SK-N-MC (cell line): ENCODE results near the gene BSN.
A peak's percentile ranks its signal among the peaks of the same experiment; 100 is the strongest.
"Not testable (repeated sequence)": the region's sequence is repeated elsewhere in the genome, so short reads cannot be mapped to it uniquely, and the experiment has no call there.

ENCODE experiments used
- DNase-seq: peaks from one replicate; pipeline ENCODE4 v3.0.0-alpha.2; 2011; ENCODE audit warnings: low read depth, low spot score
- H3K27ac ChIP-seq: fragments of 200-600 bp; sonication (generic); 2 replicates; pipeline ENCODE4 v1.5.1; 2016; ENCODE audit warnings: mixed run types
- H3K36me3 ChIP-seq: fragments of 200-600 bp; sonication (generic); 2 replicates; pipeline ENCODE4 v1.6.1; 2017; ENCODE audit warnings: antibody characterized with exemption, low read length, mixed read lengths; ENCODE audit not compliant: insufficient read depth
- H3K4me3 ChIP-seq: fragments of 200-600 bp; sonication (generic); 2 replicates; pipeline ENCODE4 v1.5.1; 2016
- H3K9ac ChIP-seq: fragments of 200-600 bp; sonication (generic); 2 replicates; pipeline ENCODE4 v1.8.0; 2017; ENCODE audit warnings: mixed run types, mixed read lengths; ENCODE audit not compliant: insufficient read length
- H3K9me3 ChIP-seq: fragments of 200-600 bp; sonication (generic); 2 replicates; pipeline ENCODE4 v1.6.1; 2017; ENCODE audit warnings: low read depth, mild to moderate bottlenecking, antibody characterized with exemption, low read length, moderate library complexity, mixed read lengths
- EZH2 ChIP-seq: fragments of 200-600 bp; sonication (generic); IDR thresholded peaks from one replicate; pipeline ENCODE4 v1.6.1; 2017; ENCODE audit warnings: antibody characterized with exemption
- FOXP2 ChIP-seq: optimal IDR thresholded peaks from 2 replicates; pipeline ENCODE3; 2011; ENCODE audit warnings: mild to moderate bottlenecking, moderate library complexity; ENCODE audit not compliant: insufficient read depth; ENCODE audit errors: extremely low read length, control extremely low read depth
- POLR2AphosphoS5 ChIP-seq: IDR thresholded peaks from 2 replicates; pipeline ENCODE4 v1.6.1; 2012; ENCODE audit warnings: mild to moderate bottlenecking, low read depth, low read length, borderline replicate concordance

BSN gene

GRCh38 chr3:49689046-49689907, 135.0 kb downstream of the BSN start, which contains the start of the genes MST1 and RNF123:
Gene MST1, minus strand, starts transcription at chr3:49689474. Its CDS starts 783 bp downstream, at chr3:49688691.
Gene RNF123, plus strand, starts transcription at chr3:49689557. Its CDS starts 1,609 bp downstream, at chr3:49691166.
- Histone ChIP-seq H3K36me3 (no peaks in the 10 kb centered on the region), H3K9ac (peak within 1 kb of the TSS; percentile 86), H3K27ac (no peak within 1 kb of the TSS), H3K4me3 (peak within 1 kb of the TSS; percentile 85), H3K9me3 (no peaks in the 10 kb centered on the region)
- peak; percentile 26 for DNase-seq
- no peak for TF ChIP-seq EZH2
- no peak for TF ChIP-seq FOXP2
- peak; percentile 79 for TF ChIP-seq POLR2AphosphoS5

GRCh38 chr3:49689908-49690624, 135.8 kb downstream of the BSN start:
- peak overlapping the region; percentile 85 for H3K4me3 ChIP-seq
- H3K27ac ChIP-seq, H3K36me3 ChIP-seq, H3K9me3 ChIP-seq, DNase-seq: not testable (repeated sequence)
- peak overlapping the region; percentile 86 for H3K9ac ChIP-seq

- H3K9ac ChIP-seq: not testable (repeated sequence)
Measured at GRCh38 chr3:49690856-49691255, 136.6 kb downstream of the BSN start.

DNA sequence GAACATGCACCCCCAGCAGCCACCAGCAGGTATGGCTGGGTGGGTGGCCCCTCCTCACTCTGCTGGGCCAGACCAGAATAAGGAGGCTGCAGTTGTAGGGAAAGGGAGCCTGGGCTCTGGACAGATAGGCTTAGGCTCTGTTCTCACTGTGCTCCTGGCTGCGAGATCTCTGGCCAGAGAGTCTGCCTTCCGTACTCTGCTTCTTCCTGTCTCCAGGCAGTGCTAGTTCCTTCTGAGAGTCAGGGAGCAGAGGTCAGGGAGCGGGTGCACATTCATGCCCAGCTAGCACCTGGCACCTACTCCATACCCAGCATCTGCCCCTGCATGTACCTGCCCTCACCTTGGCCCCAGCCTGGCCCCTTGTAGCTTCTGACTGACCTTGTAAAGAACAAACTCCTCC, 137.2 kb downstream of the BSN start:
- not testable (repeated sequence) for H3K9ac ChIP-seq, H3K4me3 ChIP-seq, DNase-seq, H3K9me3 ChIP-seq, H3K36me3 ChIP-seq, H3K27ac ChIP-seq

More at GRCh38 chr3:49690856-49691255, 136.6 kb downstream of the BSN start:
- H3K36me3 ChIP-seq, H3K4me3 ChIP-seq, H3K9me3 ChIP-seq, DNase-seq, H3K27ac ChIP-seq: not testable (repeated sequence)

DNA sequence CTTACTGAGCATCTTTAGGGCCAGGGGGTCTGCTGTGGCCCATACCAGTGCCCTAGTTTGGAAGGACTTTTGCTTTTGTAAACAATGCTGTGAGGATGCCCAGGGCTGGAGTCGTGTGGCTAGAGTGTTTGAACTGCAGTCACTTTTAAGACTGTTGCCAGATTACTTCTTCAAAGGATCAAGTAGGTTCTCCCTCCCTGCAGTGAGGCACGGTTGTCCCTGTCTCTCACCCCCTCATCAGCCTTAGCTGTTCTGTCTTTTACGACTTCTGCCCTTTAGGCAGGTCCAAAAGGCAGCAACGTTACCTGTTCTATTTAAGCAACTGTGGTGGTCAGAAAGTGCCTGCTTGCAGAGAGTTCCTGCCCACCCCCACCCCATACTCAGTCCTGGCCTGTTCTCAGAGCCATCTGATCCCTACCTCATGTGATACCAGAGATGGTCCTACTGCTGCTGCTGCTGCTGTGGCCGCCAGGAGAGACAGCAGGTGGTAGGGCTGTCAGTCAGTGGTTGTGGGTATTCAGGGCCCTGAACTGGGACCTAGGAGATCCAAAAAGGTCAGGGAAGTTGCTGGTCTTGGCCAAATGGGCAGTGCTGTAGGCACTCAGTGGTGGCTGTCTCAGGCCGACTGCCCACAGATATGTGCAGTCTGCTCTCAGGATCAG, 140.3 kb downstream of the BSN start:
- not testable (repeated sequence) for H3K9ac ChIP-seq, DNase-seq, H3K4me3 ChIP-seq, H3K9me3 ChIP-seq, H3K36me3 ChIP-seq, H3K27ac ChIP-seq

- not testable (repeated sequence) for H3K9me3 ChIP-seq, H3K36me3 ChIP-seq
Measured at GRCh38 chr3:49695350-49696015, 141.2 kb downstream of the BSN start.

GRCh38 chr3:49699281-49699979, 145.2 kb downstream of the BSN start:
- Histone ChIP-seq H3K27ac (no peak overlapping the region), H3K36me3 (no peaks in the 10 kb centered on the region), H3K4me3 (no peak overlapping the region), H3K9me3 (no peaks in the 10 kb centered on the region), H3K9ac (no peak overlapping the region)
- TF ChIP-seq POLR2AphosphoS5 (no peak), EZH2 (no peak), FOXP2 (no peak)
- DNase-seq: no peak

More at GRCh38 chr3:49695350-49696015, 141.2 kb downstream of the BSN start:
- DNase-seq, H3K27ac ChIP-seq, H3K4me3 ChIP-seq, H3K9ac ChIP-seq: not testable (repeated sequence)

- no peak overlapping the region for H3K4me3 ChIP-seq
- no peak overlapping the region for H3K27ac ChIP-seq
- H3K36me3 ChIP-seq: no peaks in the 10 kb centered on the region
- no peak for TF ChIP-seq EZH2
- TF ChIP-seq FOXP2: no peak
- no peak for TF ChIP-seq POLR2AphosphoS5
- no peaks in the 10 kb centered on the region for H3K9me3 ChIP-seq
- no peak overlapping the region for H3K9ac ChIP-seq
- DNase-seq: no peak
Measured at GRCh38 chr3:49700014-49700413, 145.7 kb downstream of the BSN start.
